ENCODE measurements around the gene SNAP25.

SNAP25 gene

GRCh38 chr20:10307359-10307735 is 88.7 kb downstream of the SNAP25 start:
- no peak for DNase-seq

GRCh38 chr20:10308652-10309051 is 90.0 kb downstream of the SNAP25 start:
- no peak for DNase-seq

GRCh38 chr20:10309326-10309725 is 90.7 kb downstream of the SNAP25 start:
- DNase-seq: no peak

GRCh38 chr20:10312111-10312510 is 93.5 kb downstream of the SNAP25 start:
- no peak for DNase-seq

- no peak for DNase-seq
These were observed 94.6 kb downstream of the SNAP25 start for GRCh38 chr20:10313215-10313614.

GRCh38 chr20:10313701-10314100 is 95.1 kb downstream of the SNAP25 start:
- DNase-seq: no peak

GRCh38 chr20:10314198-10314597 is 95.6 kb downstream of the SNAP25 start:
- DNase-seq: no peak

- no peak for DNase-seq
These were observed 96.5 kb downstream of the SNAP25 start for GRCh38 chr20:10315138-10315537.

- DNase-seq: no peak
These were observed 98.0 kb downstream of the SNAP25 start for GRCh38 chr20:10316582-10316981.

- no peak for DNase-seq
These were observed 99.8 kb downstream of the SNAP25 start for GRCh38 chr20:10318291-10319024.

- DNase-seq: peak; percentile 27
These were observed 101.2 kb downstream of the SNAP25 start for GRCh38 chr20:10319855-10320254.

- no peak for DNase-seq
These were observed 102.6 kb downstream of the SNAP25 start for GRCh38 chr20:10321138-10321717.

- peak; percentile 3 for DNase-seq
These were observed 103.7 kb downstream of the SNAP25 start for GRCh38 chr20:10322073-10323012.

GRCh38 chr20:10323729-10324128 is 105.1 kb downstream of the SNAP25 start:
- no peak for DNase-seq

- DNase-seq: no peak
These were observed 105.7 kb downstream of the SNAP25 start for GRCh38 chr20:10324198-10324847.

GRCh38 chr20:10328897-10329255 is 110.2 kb downstream of the SNAP25 start:
- DNase-seq: peak; percentile 52

GRCh38 chr20:10329387-10330005 is 110.9 kb downstream of the SNAP25 start:
- no peak for DNase-seq

GRCh38 chr20:10330071-10330470 is 111.4 kb downstream of the SNAP25 start:
- DNase-seq: no peak

- peak; percentile 73 for DNase-seq
These were observed 114.2 kb downstream of the SNAP25 start for GRCh38 chr20:10332656-10333415.

- no peak for DNase-seq
These were observed 118.5 kb downstream of the SNAP25 start for GRCh38 chr20:10336959-10337729.

Data from DMS79 treated with DMSO at 0.1 percent for 48 hours (cell line).